Activated CD4-positive, alpha-beta T cell treated with anti-CD3 and anti-CD28 coated beads, Interleukin-2, amount 10 ng/mL, durations not matched to agents 7 days and 5 days (primary cell): ENCODE data around the gene TAS1R3. TPM values are rescaled to one million over a fixed set of nuclear protein-coding genes. Genes with fewer than 3 reads are reported as not detected.

Experiments used
- CTCF ChIA-PET: fragments of 350-600 bp; sonication (Branson Sonifier 250); formaldehyde crosslinking; loops from one replicate; lab custom pipeline; 2021; ENCODE audit warnings: antibody characterized with exemption; lab: Charles Lee
- POLR2A ChIA-PET: fragments of 350-600 bp; sonication (Branson Sonifier 250); formaldehyde crosslinking; loops from one replicate; lab custom pipeline; 2021; ENCODE audit warnings: antibody characterized with exemption; lab: Charles Lee
- DNase-seq: peaks from one replicate; pipeline ENCODE4 v3.0.0-alpha.2; 2020
- H3K27ac Mint-ChIP-seq: one replicate; pipeline ENCODE4 v1.8.0; 2021; ENCODE audit warnings: mild to moderate bottlenecking, moderate library complexity, mixed read lengths
- H3K27me3 Mint-ChIP-seq: one replicate; pipeline ENCODE4 v1.8.0; 2021; ENCODE audit warnings: mixed read lengths
- H3K36me3 Mint-ChIP-seq: one replicate; pipeline ENCODE4 v1.8.0; 2021; ENCODE audit warnings: low read depth, mixed read lengths
- H3K4me1 Mint-ChIP-seq: one replicate; pipeline ENCODE4 v1.8.0; 2021; ENCODE audit warnings: mixed read lengths
- H3K4me3 Mint-ChIP-seq: one replicate; pipeline ENCODE4 v1.8.0; 2021; ENCODE audit warnings: mild to moderate bottlenecking, moderate library complexity, mixed read lengths
- H3K9me3 Mint-ChIP-seq: one replicate; pipeline ENCODE4 v1.8.0; 2021; ENCODE audit warnings: mixed read lengths
- total RNA-seq, 2 experiments: library from RNA; stranded (reverse); gene quantifications; one replicate each; pipeline ENCODE4 v1.2.3, GENCODE V29; 2021

Gene TAS1R3
- total RNA-seq, 2 experiments from 2014 or later, result 3.1 to 3.7 TPM

- Mint-ChIP-seq H3K36me3 (peaks cover 16% of the 10 kb centered on the region), H3K9me3 (peaks cover 10% of the 10 kb centered on the region), H3K27me3 (no peaks in the 10 kb centered on the region), H3K4me3 (no peak overlapping the region), H3K27ac (no peak overlapping the region), H3K4me1 (peaks cover 11% of the 10 kb centered on the region)
- ChIA-PET CTCF (interaction anchor here (0.7 to 1.1 kb wide), 3 partner anchors 29 to 196 kb away, joined by 3 read pairs; no protein-coding TSS in a partner anchor), POLR2A (no interaction called here)
- DNase-seq, result no peak
Measured at GRCh38 chr1:1343811-1344421, 12.8 kb downstream of the TAS1R3 start.

DNA sequence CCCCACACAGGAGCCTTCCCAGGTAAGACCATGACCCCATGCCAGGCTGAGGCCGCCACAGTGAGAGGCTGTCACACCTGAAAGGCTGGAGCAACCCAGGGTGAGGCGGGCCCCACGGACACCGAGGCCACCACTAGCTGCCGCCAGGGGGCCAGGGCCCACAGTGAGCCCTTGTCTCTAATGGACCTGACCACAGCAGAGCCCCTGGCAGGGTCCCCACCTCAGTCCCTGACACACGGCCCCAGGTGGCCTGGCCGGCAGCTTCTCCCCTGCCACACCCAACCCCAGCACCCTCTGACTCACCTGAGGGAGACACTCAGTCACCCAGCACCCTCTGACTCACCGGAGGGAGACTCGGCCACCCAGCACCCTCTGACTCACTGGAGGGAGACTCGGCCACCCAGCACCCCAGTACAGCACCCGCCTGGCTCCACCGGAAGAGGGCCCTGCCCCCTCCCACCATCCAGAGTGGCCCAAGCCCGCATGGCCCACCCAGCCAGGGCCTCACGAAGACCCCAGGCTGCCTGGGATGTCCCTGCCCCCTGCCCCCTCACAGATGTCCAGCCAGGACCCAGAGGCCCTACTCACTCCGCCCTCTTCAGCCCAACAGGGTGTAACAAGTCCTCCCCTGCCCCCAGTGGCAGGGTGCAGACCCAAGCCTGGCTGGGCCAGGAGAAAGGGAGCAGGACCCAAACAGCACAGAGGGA is 13.7 kb downstream of the TAS1R3 start:
- DNase-seq, result no peak
- peaks cover 16% of the 10 kb centered on the region for H3K36me3 Mint-ChIP-seq
- peaks cover 10% of the 10 kb centered on the region for H3K9me3 Mint-ChIP-seq
- CTCF ChIA-PET, result no interaction called here
- H3K4me3 Mint-ChIP-seq, result no peak overlapping the region
- no peak overlapping the region for H3K27ac Mint-ChIP-seq
- H3K4me1 Mint-ChIP-seq, result peaks cover 11% of the 10 kb centered on the region
- no peaks in the 10 kb centered on the region for H3K27me3 Mint-ChIP-seq
- POLR2A ChIA-PET, result no interaction called here

DNA sequence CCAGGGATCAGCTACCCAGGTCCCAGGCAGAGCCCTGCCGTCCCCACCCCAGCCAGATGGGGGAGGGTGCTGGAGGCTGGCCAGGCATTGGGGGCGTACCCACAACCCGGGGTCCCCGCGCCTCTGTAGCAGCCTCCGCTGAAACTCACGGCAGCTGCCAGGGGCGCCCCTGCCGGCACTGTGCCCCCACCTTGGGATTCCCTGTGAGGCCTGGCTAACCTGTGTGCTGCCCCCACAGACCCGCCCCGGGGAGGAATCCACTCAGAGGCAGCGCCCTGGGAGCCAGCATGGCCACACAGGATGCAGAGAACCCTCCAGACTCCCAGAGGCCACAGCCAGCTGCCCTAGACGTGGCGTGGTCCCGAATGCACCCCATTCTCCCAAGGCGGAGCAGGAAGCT is 14.3 kb downstream of the TAS1R3 start:
- no peak overlapping the region for H3K4me3 Mint-ChIP-seq
- peaks cover 10% of the 10 kb centered on the region for H3K9me3 Mint-ChIP-seq
- H3K27me3 Mint-ChIP-seq, result no peaks in the 10 kb centered on the region
- CTCF ChIA-PET, result interaction anchor here (1.1 kb wide), 1 partner anchor 18 kb away, joined by 3 read pairs; no protein-coding TSS in a partner anchor
- POLR2A ChIA-PET, result no interaction called here
- no peak for DNase-seq
- peaks cover 14% of the 10 kb centered on the region for H3K36me3 Mint-ChIP-seq
- no peak overlapping the region for H3K27ac Mint-ChIP-seq
- H3K4me1 Mint-ChIP-seq, result peaks cover 11% of the 10 kb centered on the region

DNA sequence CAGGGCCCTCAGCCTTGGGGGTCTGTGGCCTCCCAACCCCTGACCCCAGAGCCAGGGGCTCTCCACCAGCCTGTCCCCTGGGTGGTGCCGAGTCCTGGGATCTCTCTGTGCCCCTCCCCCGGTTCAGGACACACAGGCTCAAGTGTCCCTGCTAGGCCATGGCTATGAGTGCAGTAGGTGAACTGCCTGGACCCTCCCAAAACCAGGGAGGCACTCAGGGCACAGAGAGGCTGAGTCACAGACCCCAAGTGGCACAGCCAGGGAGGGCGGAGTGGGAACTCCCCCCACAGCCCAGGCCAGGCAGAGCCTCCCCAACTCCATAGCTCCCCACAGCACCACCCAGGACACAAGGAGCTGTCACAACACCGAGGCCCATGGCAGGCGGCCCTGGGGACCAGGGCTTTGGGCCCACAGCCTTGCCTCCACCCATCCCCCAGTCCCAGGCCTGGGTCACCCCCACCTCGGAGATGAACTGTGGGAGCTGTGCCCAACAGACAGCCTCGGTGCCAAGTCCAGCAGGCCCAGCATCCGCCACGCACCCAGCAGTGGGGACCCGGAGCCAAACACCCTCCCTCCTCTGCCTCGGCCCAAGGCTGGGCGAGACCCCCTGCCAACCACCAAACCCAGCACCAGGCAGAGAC is 14.9 kb downstream of the TAS1R3 start:
- DNase-seq, result no peak
- H3K27me3 Mint-ChIP-seq, result no peaks in the 10 kb centered on the region
- H3K4me3 Mint-ChIP-seq, result no peak overlapping the region
- H3K9me3 Mint-ChIP-seq, result peaks cover 4% of the 10 kb centered on the region
- H3K27ac Mint-ChIP-seq, result no peak overlapping the region
- CTCF ChIA-PET, result interaction anchor here (1.1 to 1.8 kb wide), 3 partner anchors 19 to 224 kb away, joined by 3 to 5 read pairs (median 3); partner anchors contain the start of gene AURKAIP1
- POLR2A ChIA-PET, result no interaction called here
- H3K4me1 Mint-ChIP-seq, result peaks cover 11% of the 10 kb centered on the region
- peaks cover 8% of the 10 kb centered on the region for H3K36me3 Mint-ChIP-seq

GRCh38 chr1:1346501-1346890 is 15.4 kb downstream of the TAS1R3 start:
- CTCF ChIA-PET, result interaction anchor here (1.1 to 2.3 kb wide), 4 partner anchors 20 to 224 kb away, joined by 3 to 9 read pairs (median 4); partner anchors contain the start of gene AURKAIP1
- POLR2A ChIA-PET, result no interaction called here
- H3K27me3 Mint-ChIP-seq, result no peaks in the 10 kb centered on the region

GRCh38 chr1:1347026-1347595 is 16.0 kb downstream of the TAS1R3 start:
- Mint-ChIP-seq H3K36me3 (no peaks in the 10 kb centered on the region), H3K27ac (no peak overlapping the region), H3K9me3 (no peaks in the 10 kb centered on the region), H3K27me3 (peaks cover 2% of the 10 kb centered on the region), H3K4me3 (peak overlapping the region; percentile 74), H3K4me1 (peaks cover 13% of the 10 kb centered on the region)
- ChIA-PET POLR2A (no interaction called here), CTCF (interaction anchor here (1.6 to 2.3 kb wide), 3 partner anchors 25 to 225 kb away, joined by 3 to 9 read pairs (median 5); partner anchors contain the start of gene AURKAIP1)
- DNase-seq, result no peak

More at GRCh38 chr1:1346501-1346890, 15.4 kb downstream of the TAS1R3 start:
- H3K4me3 Mint-ChIP-seq, result peak overlapping the region; percentile 74
- no peak for DNase-seq
- H3K9me3 Mint-ChIP-seq, result no peaks in the 10 kb centered on the region
- H3K36me3 Mint-ChIP-seq, result peaks cover 3% of the 10 kb centered on the region
- H3K4me1 Mint-ChIP-seq, result peaks cover 11% of the 10 kb centered on the region
- H3K27ac Mint-ChIP-seq, result no peak overlapping the region

GRCh38 chr1:1347663-1348419 is 16.8 kb downstream of the TAS1R3 start:
- CTCF ChIA-PET, result interaction anchor here (0.7 to 2.3 kb wide), 8 partner anchors 21 to 284 kb away, joined by 3 to 9 read pairs (median 4); partner anchors contain the start of gene AURKAIP1
- Mint-ChIP-seq H3K27me3 (peaks cover 9% of the 10 kb centered on the region), H3K36me3 (no peaks in the 10 kb centered on the region), H3K27ac (peak overlapping the region; percentile 64), H3K4me3 (peak overlapping the region; percentile 74), H3K9me3 (no peaks in the 10 kb centered on the region), H3K4me1 (peaks cover 19% of the 10 kb centered on the region)
- POLR2A ChIA-PET, result no interaction called here
- DNase-seq, result no peak

GRCh38 chr1:1348420-1349255 is 17.6 kb downstream of the TAS1R3 start:
- Mint-ChIP-seq H3K4me3 (peak overlapping the region; percentile 74), H3K27me3 (peaks cover 16% of the 10 kb centered on the region), H3K36me3 (no peaks in the 10 kb centered on the region), H3K9me3 (no peaks in the 10 kb centered on the region), H3K4me1 (peaks cover 23% of the 10 kb centered on the region), H3K27ac (peak overlapping the region; percentile 64)
- DNase-seq, result no peak
- ChIA-PET POLR2A (no interaction called here), CTCF (interaction anchor here (0.6 to 2.3 kb wide), 6 partner anchors 20 to 285 kb away, joined by 3 to 9 read pairs (median 4); partner anchors contain the start of gene AURKAIP1)

GRCh38 chr1:1349256-1350012 is 18.4 kb downstream of the TAS1R3 start, which contains the start of gene DVL1:
TSS of gene DVL1 (minus strand) at chr1:1349418. CDS start at chr1:1349065, 353 bp downstream.
- Mint-ChIP-seq H3K27ac (peak within 1 kb of the TSS; percentile 64), H3K4me3 (peak within 1 kb of the TSS; percentile 74), H3K36me3 (no peaks in the 10 kb centered on the region), H3K9me3 (no peaks in the 10 kb centered on the region), H3K4me1 (peaks cover 27% of the 10 kb centered on the region), H3K27me3 (peaks cover 22% of the 10 kb centered on the region)
- DNase-seq, result peak; percentile 72
- POLR2A ChIA-PET, result no interaction called here
- CTCF ChIA-PET, result interaction anchor here (1.4 kb wide), 1 partner anchor 26 kb away, joined by 4 read pairs; the partner anchor contains the start of gene AURKAIP1

DNA sequence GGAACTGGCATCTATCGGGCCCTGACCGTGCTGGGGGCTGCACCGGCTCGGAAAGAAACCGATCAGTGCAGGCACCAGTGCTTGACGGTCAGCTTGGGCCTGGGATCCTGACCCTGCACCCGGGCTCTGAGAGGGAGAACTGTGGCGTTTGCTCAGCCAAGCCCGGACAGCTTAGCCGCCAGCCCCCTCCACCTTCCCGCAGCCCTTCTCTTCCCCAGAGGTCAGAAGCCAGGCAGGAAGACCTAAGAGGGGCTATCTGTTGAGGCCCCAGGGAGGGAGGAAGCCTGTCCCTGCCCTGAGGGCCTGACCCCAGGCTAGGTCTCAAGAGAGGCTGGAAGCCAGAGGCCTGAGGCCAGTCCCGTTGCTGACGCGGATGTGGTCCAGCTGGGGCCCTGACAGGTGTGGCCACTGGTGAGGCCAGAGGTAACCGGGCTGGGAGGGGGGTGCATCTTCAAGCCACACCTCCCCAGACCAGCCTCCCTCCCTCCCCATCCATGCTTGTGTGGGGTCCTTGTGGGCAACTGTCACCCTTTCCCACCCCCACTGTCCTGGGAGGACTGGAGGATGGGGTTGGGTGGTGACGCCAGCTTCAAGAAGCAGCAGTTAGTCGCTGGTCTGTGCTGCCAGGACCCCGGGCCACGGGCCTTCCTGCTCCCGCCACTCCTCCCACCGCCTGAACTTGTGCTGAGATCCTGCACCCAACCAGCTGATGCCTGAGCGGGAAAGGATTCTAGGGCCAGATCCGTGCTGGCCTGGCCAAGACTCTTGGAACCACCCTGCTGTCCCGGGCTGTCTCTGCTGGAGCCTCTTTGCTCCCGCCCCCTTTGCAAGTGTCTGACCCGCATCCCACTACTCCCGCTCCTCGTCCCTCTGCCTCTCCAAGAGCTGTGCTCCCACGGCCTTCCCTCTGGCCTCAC is 20.7 kb downstream of the TAS1R3 start:
- no peaks in the 10 kb centered on the region for H3K9me3 Mint-ChIP-seq
- H3K27ac Mint-ChIP-seq, result peak overlapping the region; percentile 69
- H3K36me3 Mint-ChIP-seq, result no peaks in the 10 kb centered on the region
- ChIA-PET CTCF (interaction anchor here (0.6 to 1.6 kb wide), 7 partner anchors 19 to 174 kb away, joined by 3 to 5 read pairs (median 4); partner anchors contain the start of genes AURKAIP1 and CCNL2), POLR2A (no interaction called here)
- peak overlapping the region; percentile 58 for H3K4me3 Mint-ChIP-seq
- peaks cover 27% of the 10 kb centered on the region for H3K4me1 Mint-ChIP-seq
- no peak for DNase-seq
- H3K27me3 Mint-ChIP-seq, result peaks cover 22% of the 10 kb centered on the region
